Keratinocyte (primary cell): ENCODE results near the gene NRM. TPM values are rescaled to one million over a fixed set of nuclear protein-coding genes. Genes with fewer than 3 reads are reported as not detected.
A peak's percentile ranks its signal among the peaks of the same experiment; 100 is the strongest.

Experiments
- DNase-seq: peaks from one replicate; pipeline ENCODE4 v3.0.0-alpha.2; 2011; ENCODE audit warnings: low read depth, missing footprints, low spot score
- FAIRE-seq: peaks from 2 replicates; lab custom pipeline; 2011; peaks lifted over from hg19 to GRCh38; lab: Jason Lieb, UNC
- H2AFZ ChIP-seq: 2 replicates; pipeline ENCODE4 v1.6.0; 2012; ENCODE audit warnings: low read length, control low read depth, inconsistent platforms; ENCODE audit not compliant: control insufficient read depth
- H3K27ac ChIP-seq: 2 replicates; pipeline ENCODE4 v1.5.1; 2011; ENCODE audit warnings: low read length; ENCODE audit not compliant: control insufficient read depth, insufficient read depth
- H3K27me3 ChIP-seq: 3 replicates; pipeline ENCODE4 v1.6.0; 2011; ENCODE audit warnings: low read length; ENCODE audit not compliant: control insufficient read depth, insufficient read depth; ENCODE audit errors: extremely low read depth
- H3K36me3 ChIP-seq, 2 experiments: 2 replicates in 1 of 2; 3 replicates in 1 of 2; pipeline ENCODE4 v1.5.1; 2011; ENCODE audit warnings: low read length in 2 of 2, mild to moderate bottlenecking in 1 of 2; ENCODE audit not compliant: control insufficient read depth in 2 of 2, insufficient read depth in 2 of 2; ENCODE audit errors: extremely low read depth in 1 of 2
- H3K4me1 ChIP-seq: 3 replicates; pipeline ENCODE4 v1.5.1; 2011; ENCODE audit warnings: low read length; ENCODE audit not compliant: control insufficient read depth, insufficient read depth; ENCODE audit errors: extremely low read depth
- H3K4me2 ChIP-seq: 3 replicates; pipeline ENCODE4 v1.6.0; 2011; ENCODE audit warnings: low read depth, low read length; ENCODE audit not compliant: control insufficient read depth, insufficient read depth; ENCODE audit errors: extremely low read depth
- H3K4me3 ChIP-seq, 3 experiments: fragments of 200-600 bp in 1 of 3; sonication (generic) in 1 of 3; 2 replicates in 2 of 3; 3 replicates in 1 of 3; pipeline ENCODE4 v1.5.1; 2011 to 2016; ENCODE audit warnings: low read length in 3 of 3, mild to moderate bottlenecking in 3 of 3, control low read depth in 2 of 3, inconsistent platforms in 1 of 3, low read depth in 1 of 3, mixed read lengths in 1 of 3, mixed run types in 1 of 3, moderate library complexity in 1 of 3; ENCODE audit not compliant: control insufficient read depth in 2 of 3, insufficient read depth in 2 of 3; ENCODE audit errors: extremely low read depth in 1 of 3
- H3K79me2 ChIP-seq: 2 replicates; pipeline ENCODE4 v1.6.0; 2012; ENCODE audit warnings: low read length; ENCODE audit not compliant: control insufficient read depth, insufficient read depth
- H3K9ac ChIP-seq: 3 replicates; pipeline ENCODE4 v1.6.0; 2011; ENCODE audit warnings: low read length; ENCODE audit not compliant: control insufficient read depth, insufficient read depth; ENCODE audit errors: extremely low read depth
- H3K9me1 ChIP-seq: 3 replicates; pipeline ENCODE4 v1.6.0; 2011; ENCODE audit warnings: low read length; ENCODE audit not compliant: control insufficient read depth, insufficient read depth; ENCODE audit errors: extremely low read depth
- H3K9me3 ChIP-seq: 2 replicates; pipeline ENCODE4 v1.5.1; 2012; ENCODE audit warnings: low read depth, low read length; ENCODE audit not compliant: control insufficient read depth
- H4K20me1 ChIP-seq: 3 replicates; pipeline ENCODE4 v1.6.0; 2011; ENCODE audit warnings: low read length; ENCODE audit not compliant: control insufficient read depth, insufficient read depth; ENCODE audit errors: extremely low read depth
- CTCF ChIP-seq, 3 experiments: IDR thresholded peaks in 1 of 3; conservative IDR thresholded peaks in 1 of 3; optimal IDR thresholded peaks in 1 of 3; 2 replicates in 2 of 3; 3 replicates in 1 of 3; pipeline versions ENCODE3 to v1.5.1; 2011; ENCODE audit warnings: low read length in 3 of 3, mild to moderate bottlenecking in 3 of 3, moderate library complexity in 2 of 3, control low read depth in 1 of 3, inconsistent platforms in 1 of 3; ENCODE audit not compliant: insufficient read depth in 2 of 3; ENCODE audit errors: extremely low read depth in 1 of 3
- EZH2 ChIP-seq: IDR thresholded peaks from one replicate; pipeline ENCODE4 v1.6.1; 2012; ENCODE audit warnings: inconsistent platforms, mild to moderate bottlenecking, low read length, moderate library complexity
- dilution Hi-C: fragments of 300-500 bp; cut with MboI; formaldehyde crosslinking; loops from one replicate; pipeline ENCODE4 v1.7.0; 2020; ENCODE audit warnings: low sequenced_read_pairs; ENCODE audit not compliant: extremely low pct_ligation_motif_present
- polyA plus RNA-seq, 5 experiments: library from polyadenylated mRNA; depleted of rRNA in 3 of 5; stranded (reverse) in 3 of 5; stranded (forward) in 1 of 5; unstranded in 1 of 5; fragments of >200 nt; gene quantifications; 1 replicate in 1 of 5; 2 replicates in 3 of 5; 3 replicates in 1 of 5; pipeline versions ENCODE4 v1.2.1 to v1.2.3, GENCODE V29; 2011 to 2012; ENCODE audit warnings: missing spikeins in 2 of 5, low read depth in 1 of 5, low replicate concordance in 1 of 5

The NRM gene
- polyA plus RNA-seq, 1 donor (not counting 4 experiments of a cell fraction or from before 2014, with no cell fraction given): 7.0 TPM

GRCh38 chr6:30683183-30683979 is 7.4 kb downstream of the NRM start:
- Histone ChIP-seq H3K27me3 (no peaks in the 10 kb centered on the region), H3K36me3 (peaks cover 16 to 46% of the 10 kb centered on the region in 2 experiments), H3K4me3 (peak overlapping the region; percentile 68 to 94 (median 82)), H3K9ac (peak overlapping the region; percentile 97), H3K79me2 (peaks cover 87% of the 10 kb centered on the region), H4K20me1 (peaks cover 29% of the 10 kb centered on the region), H3K27ac (peak overlapping the region; percentile 94), H3K9me1 (no peaks in the 10 kb centered on the region), H3K4me1 (peaks cover 34% of the 10 kb centered on the region), H2AFZ (no peak overlapping the region), H3K9me3 (no peaks in the 10 kb centered on the region), H3K4me2 (peak overlapping the region; percentile 100)
- DNase-seq: no peak
- dilution Hi-C loops: no loop called here
- FAIRE-seq: no peak
- TF ChIP-seq CTCF (optimal IDR thresholded peaks at IDR 0.05 in 1 of 3, IDR thresholded peaks at IDR 0.05 in 1 of 3, conservative IDR thresholded peaks at IDR 0.05 in 1 of 3; ENCODE audit: extremely low read depth in 1 of 3, insufficient read depth in 2 of 3, low read length in 3 of 3): no peak
- TF ChIP-seq EZH2: no peak

GRCh38 chr6:30682143-30683117 is 8.4 kb downstream of the NRM start:
- dilution Hi-C loops: no loop called here
- TF ChIP-seq CTCF (optimal IDR thresholded peaks at IDR 0.05 in 1 of 3, IDR thresholded peaks at IDR 0.05 in 1 of 3, conservative IDR thresholded peaks at IDR 0.05 in 1 of 3; ENCODE audit: extremely low read depth in 1 of 3, insufficient read depth in 2 of 3, low read length in 3 of 3) (no peak), EZH2 (no peak)
- peaks cover 29% of the 10 kb centered on the region for H3K4me1 ChIP-seq
- peak overlapping the region; percentile 68 to 94 (median 82) for H3K4me3 ChIP-seq
- no peaks in the 10 kb centered on the region for H3K9me1 ChIP-seq
- no peak overlapping the region for H2AFZ ChIP-seq
- H4K20me1 ChIP-seq: peaks cover 29% of the 10 kb centered on the region
- H3K9ac ChIP-seq: peak overlapping the region; percentile 97
- no peaks in the 10 kb centered on the region for H3K27me3 ChIP-seq
- H3K79me2 ChIP-seq: peaks cover 84% of the 10 kb centered on the region
- FAIRE-seq: no peak
- no peak for DNase-seq
- peaks cover 17 to 43% of the 10 kb centered on the region in 2 experiments for H3K36me3 ChIP-seq
- H3K4me2 ChIP-seq: peak overlapping the region; percentile 100
- H3K27ac ChIP-seq: peak overlapping the region; percentile 94
- H3K9me3 ChIP-seq: no peaks in the 10 kb centered on the region
